Prostate gland (tissue), 2 donors: ENCODE results near the gene NTM. TPM values are rescaled to one million over a fixed set of nuclear protein-coding genes. Genes with fewer than 3 reads are reported as not detected.

Experiments
- DNase-seq: peaks from one replicate; pipeline ENCODE4 v3.0.0-alpha.2; 2019; ENCODE audit warnings: low spot score
- H3K27ac ChIP-seq, 2 donors: fragments of 200-600 bp; sonication (generic); 2 replicates each; pipeline ENCODE4 v1.5.1; 2017 to 2019
- H3K27me3 ChIP-seq: fragments of 200-600 bp; sonication (generic); replicated peaks from 2 replicates; pipeline ENCODE4 v1.5.1; 2019; ENCODE audit not compliant: insufficient read depth
- H3K36me3 ChIP-seq, 2 donors: fragments of 200-600 bp; sonication (generic); 1 replicate in 1 of 2; 2 replicates in 1 of 2; pipeline versions ENCODE4 v1.5.1 to v1.8.1; 2017 to 2019
- H3K4me1 ChIP-seq: fragments of 200-600 bp; sonication (generic); replicated peaks from 2 replicates; pipeline ENCODE4 v1.5.1; 2019
- H3K4me3 ChIP-seq, 2 donors: fragments of 200-600 bp; sonication (generic); 2 replicates each; pipeline ENCODE4 v1.5.1; 2017 to 2019
- H3K9me3 ChIP-seq: fragments of 200-600 bp; sonication (generic); 2 replicates; pipeline ENCODE4 v1.5.1; 2017
- POLR2A ChIP-seq: fragments of 450-650 bp; IDR thresholded peaks from one replicate; pipeline ENCODE4 v1.6.1; 2016; ENCODE audit warnings: antibody characterized with exemption, mild to moderate bottlenecking
- POLR2AphosphoS5 ChIP-seq: sonication (generic); formaldehyde crosslinking; IDR thresholded peaks from one replicate; pipeline ENCODE4 v1.6.1; 2017; ENCODE audit warnings: antibody characterized with exemption
- WGBS: methylation state at CpG from one replicate; pipeline ENCODE4 v1.1.5; 2018; 5-methylcytosine and 5-hydroxymethylcytosine counted together
- intact Hi-C: fragments of 100-400 bp; cut with DNase I; formaldehyde crosslinking; loops from one replicate; pipeline ENCODE4 v1.14.2; 2022
- total RNA-seq, 2 donors: library from RNA; depleted of rRNA; stranded (reverse); fragments of >200 nt; gene quantifications; one replicate each; pipeline ENCODE4 v1.1.0, GENCODE V29; 2016
- TF ChIP-seq, protein P1 (sequence below), 4 experiments: fragments of 200-600 bp in 2 of 4; fragments of 450-650 bp in 2 of 4; sonication (generic) in 2 of 4; IDR thresholded peaks; 1 replicate in 3 of 4; 2 replicates in 1 of 4; pipeline ENCODE4 v1.5.1; 2016 to 2019; ENCODE audit warnings: antibody characterized with exemption in 4 of 4, mild to moderate bottlenecking in 2 of 4, moderate library complexity in 2 of 4

The NTM gene
- total RNA-seq, 2 donors from 2014 or later, result 7.4 TPM; not detected in 1

DNA sequence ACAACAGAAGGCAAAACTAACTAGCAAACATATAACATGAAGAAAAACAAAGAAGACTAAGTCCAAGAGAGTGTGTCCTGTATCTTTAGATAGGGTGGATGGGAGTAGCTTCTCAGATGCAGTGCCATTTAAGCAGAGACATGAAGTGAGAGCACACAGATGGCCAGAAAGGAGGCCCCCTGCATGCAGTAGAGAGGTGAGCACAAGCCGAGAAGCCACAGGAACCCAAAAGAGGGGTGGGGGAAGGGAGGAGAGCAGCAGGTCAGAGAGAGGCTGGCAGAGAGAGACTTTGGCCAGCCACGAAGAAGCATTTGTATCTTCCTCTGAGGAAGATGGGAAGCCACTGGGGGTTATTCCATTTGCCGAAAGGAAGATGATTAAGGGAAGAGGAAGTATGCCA lies 86.7 kb downstream of the NTM start:
- DNase-seq, result no peak
- WGBS, result 56% methylated on average over 3 of the region's 3 CpGs

DNA sequence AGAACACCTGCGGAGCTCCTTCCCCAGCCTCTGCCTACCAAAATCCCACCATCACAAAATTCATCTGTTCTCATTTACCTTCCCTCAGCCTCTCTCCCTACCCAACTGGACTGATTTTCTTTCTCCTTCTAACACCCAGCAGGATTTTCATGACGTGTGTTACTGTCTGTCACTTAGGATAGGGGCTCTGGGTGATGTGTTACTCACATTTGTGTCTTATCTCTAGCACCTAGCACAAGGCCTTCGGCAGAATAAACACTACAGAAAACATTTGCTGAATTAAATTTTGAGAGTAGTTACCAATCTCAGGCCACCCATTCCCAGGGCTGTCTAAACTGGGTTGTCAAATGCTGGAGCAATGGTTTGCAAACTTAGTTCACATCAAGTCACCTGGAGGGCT lies 88.0 kb downstream of the NTM start:
- H3K27me3 ChIP-seq, result no peaks in the 10 kb centered on the region
- no peaks in the 10 kb centered on the region for H3K4me1 ChIP-seq
- no peak overlapping the region for H3K4me3 ChIP-seq
- H3K27ac ChIP-seq, result no peak overlapping the region
- H3K36me3 ChIP-seq, result no peaks in the 10 kb centered on the region
- DNase-seq, result no peak
- 50% methylated on average over 3 of the region's 3 CpGs for WGBS
- TF ChIP-seq POLR2AphosphoS5 (no peak), POLR2A (no peak)
- TF ChIP-seq, protein P1, sequence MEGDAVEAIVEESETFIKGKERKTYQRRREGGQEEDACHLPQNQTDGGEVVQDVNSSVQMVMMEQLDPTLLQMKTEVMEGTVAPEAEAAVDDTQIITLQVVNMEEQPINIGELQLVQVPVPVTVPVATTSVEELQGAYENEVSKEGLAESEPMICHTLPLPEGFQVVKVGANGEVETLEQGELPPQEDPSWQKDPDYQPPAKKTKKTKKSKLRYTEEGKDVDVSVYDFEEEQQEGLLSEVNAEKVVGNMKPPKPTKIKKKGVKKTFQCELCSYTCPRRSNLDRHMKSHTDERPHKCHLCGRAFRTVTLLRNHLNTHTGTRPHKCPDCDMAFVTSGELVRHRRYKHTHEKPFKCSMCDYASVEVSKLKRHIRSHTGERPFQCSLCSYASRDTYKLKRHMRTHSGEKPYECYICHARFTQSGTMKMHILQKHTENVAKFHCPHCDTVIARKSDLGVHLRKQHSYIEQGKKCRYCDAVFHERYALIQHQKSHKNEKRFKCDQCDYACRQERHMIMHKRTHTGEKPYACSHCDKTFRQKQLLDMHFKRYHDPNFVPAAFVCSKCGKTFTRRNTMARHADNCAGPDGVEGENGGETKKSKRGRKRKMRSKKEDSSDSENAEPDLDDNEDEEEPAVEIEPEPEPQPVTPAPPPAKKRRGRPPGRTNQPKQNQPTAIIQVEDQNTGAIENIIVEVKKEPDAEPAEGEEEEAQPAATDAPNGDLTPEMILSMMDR (IDR thresholded peaks at IDR 0.05), result no peak
- intact Hi-C loops, result no loop called here
- H3K9me3 ChIP-seq, result no peaks in the 10 kb centered on the region

More for the DNA sequence above, 86.7 kb downstream of the NTM start:
- H3K9me3 ChIP-seq, result no peaks in the 10 kb centered on the region
- no peak overlapping the region for H3K27ac ChIP-seq
- H3K27me3 ChIP-seq, result no peaks in the 10 kb centered on the region
- intact Hi-C loops, result no loop called here
- H3K4me1 ChIP-seq, result no peaks in the 10 kb centered on the region
- no peak overlapping the region for H3K4me3 ChIP-seq
- no peaks in the 10 kb centered on the region for H3K36me3 ChIP-seq
- TF ChIP-seq POLR2A (no peak), POLR2AphosphoS5 (no peak)
- TF ChIP-seq, protein P1 (IDR thresholded peaks at IDR 0.05), result no peak

DNA sequence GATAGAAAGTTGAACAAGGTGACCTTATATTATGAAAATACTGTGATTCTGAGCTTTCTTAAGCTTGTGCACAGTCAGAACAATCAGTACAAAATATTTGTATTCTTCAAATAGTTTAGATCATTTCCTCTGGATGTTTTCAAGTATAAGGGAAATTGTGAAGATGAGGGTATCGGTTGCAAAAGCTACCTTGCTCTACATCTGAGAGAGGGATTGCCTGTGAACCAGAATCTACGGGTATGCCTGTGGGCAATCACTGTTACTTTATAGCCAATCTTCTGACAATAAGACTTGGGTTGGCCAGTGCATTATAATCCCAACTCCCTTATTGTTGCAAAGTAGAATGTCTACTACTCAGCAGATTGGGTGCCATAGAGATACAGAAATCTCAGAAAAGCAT lies 90.5 kb downstream of the NTM start:
- no peak for DNase-seq
- H3K27me3 ChIP-seq, result no peaks in the 10 kb centered on the region
- H3K4me1 ChIP-seq, result no peaks in the 10 kb centered on the region
- no peak overlapping the region for H3K4me3 ChIP-seq
- H3K9me3 ChIP-seq, result no peaks in the 10 kb centered on the region
- intact Hi-C loops, result no loop called here
- TF ChIP-seq, protein P1 (IDR thresholded peaks at IDR 0.05), result no peak
- TF ChIP-seq POLR2AphosphoS5 (no peak), POLR2A (no peak)
- 88% methylated on average over 2 of the region's 2 CpGs for WGBS
- H3K36me3 ChIP-seq, result no peaks in the 10 kb centered on the region
- H3K27ac ChIP-seq, result no peak overlapping the region

DNA sequence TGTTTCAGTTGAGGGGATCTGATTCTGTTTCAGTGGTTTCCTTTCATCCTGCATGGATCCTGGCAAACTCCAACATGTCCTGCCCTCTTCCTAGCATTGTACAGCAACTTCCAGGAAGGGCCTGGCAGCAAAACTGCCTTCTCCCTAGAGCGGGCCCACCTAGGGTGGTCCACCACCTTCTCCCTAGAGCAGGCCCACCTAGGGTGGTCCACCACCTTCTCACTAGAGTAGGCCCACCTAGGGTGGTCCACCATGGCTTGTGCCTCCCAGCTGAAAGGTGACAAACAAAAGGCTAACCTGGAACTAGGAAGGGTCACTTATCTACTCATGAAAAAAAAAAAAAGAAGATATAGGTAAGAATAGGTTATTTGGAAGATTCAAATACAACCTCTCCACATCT lies 92.2 kb downstream of the NTM start:
- no peaks in the 10 kb centered on the region for H3K36me3 ChIP-seq
- DNase-seq, result no peak
- TF ChIP-seq POLR2A (no peak), POLR2AphosphoS5 (no peak)
- TF ChIP-seq, protein P1 (IDR thresholded peaks at IDR 0.05), result no peak
- 94% methylated on average over 1 of the region's 1 CpG for WGBS
- H3K27me3 ChIP-seq, result no peaks in the 10 kb centered on the region
- H3K4me3 ChIP-seq, result no peak overlapping the region
- H3K27ac ChIP-seq, result no peak overlapping the region
- intact Hi-C loops, result no loop called here
- H3K4me1 ChIP-seq, result no peaks in the 10 kb centered on the region
- no peaks in the 10 kb centered on the region for H3K9me3 ChIP-seq

DNA sequence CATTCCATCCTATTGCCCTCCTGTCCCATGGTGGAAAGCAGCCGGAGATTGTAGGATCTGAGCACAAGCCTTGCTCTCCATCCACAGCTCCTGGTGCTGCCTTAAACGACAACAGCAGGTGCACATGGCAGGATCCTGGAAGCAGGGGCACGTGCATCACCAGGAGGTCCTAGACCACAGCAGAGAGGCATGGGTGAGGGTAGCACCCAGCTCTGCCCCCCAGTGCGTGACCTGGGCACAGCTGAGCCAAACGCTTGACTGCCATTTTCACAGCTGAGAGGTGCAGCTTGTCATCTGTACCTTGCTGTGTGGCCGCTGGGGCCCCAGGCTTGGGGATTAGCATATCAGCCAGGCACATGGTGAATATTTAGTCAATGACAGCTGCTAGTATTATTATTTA lies 92.7 kb downstream of the NTM start:
- DNase-seq, result no peak
- no peaks in the 10 kb centered on the region for H3K36me3 ChIP-seq
- no peaks in the 10 kb centered on the region for H3K9me3 ChIP-seq
- no peak overlapping the region for H3K4me3 ChIP-seq
- H3K27me3 ChIP-seq, result no peaks in the 10 kb centered on the region
- intact Hi-C loops, result no loop called here
- H3K4me1 ChIP-seq, result no peaks in the 10 kb centered on the region
- WGBS, result 84% methylated on average over 6 of the region's 6 CpGs
- TF ChIP-seq POLR2A, result no peak
- TF ChIP-seq, protein P1 (IDR thresholded peaks at IDR 0.05), result no peak
- TF ChIP-seq POLR2AphosphoS5, result no peak
- no peak overlapping the region for H3K27ac ChIP-seq
